ENCODE data around the gene NFE2L1. TPM values are rescaled to one million over a fixed set of nuclear protein-coding genes. Genes with fewer than 3 reads are reported as not detected.
A peak's percentile ranks its signal among the peaks of the same experiment; 100 is the strongest.

NFE2L1 gene
- polyA plus RNA-seq, 1 experiment: 251 TPM

- no peak overlapping the region for H3K4me3 ChIP-seq (ENCODE audit: low read depth, low read length)
- H3K27me3 ChIP-seq (ENCODE audit: control insufficient read depth, insufficient read depth, low read length): no peaks in the 10 kb centered on the region
- POLR2A ChIA-PET: no interaction called here
- DNase-seq (ENCODE audit: low read depth, low spot score): no peak
- no peak for TF ChIP-seq CTCF (IDR thresholded peaks at IDR 0.05; ENCODE audit: low read depth, low read length)
- H3K27ac ChIP-seq (ENCODE audit: low read depth, low read length): peak overlapping the region; percentile 83
- H3K9me3 ChIP-seq (ENCODE audit: control insufficient read depth, insufficient read depth, low read length): no peaks in the 10 kb centered on the region
- CTCF ChIA-PET: interaction anchor here (1.1 to 2.5 kb wide), 3 partner anchors 10 to 32 kb away, joined by 3 to 10 read pairs (median 6); no protein-coding TSS in a partner anchor
Measured at GRCh38 chr17:48056879-48057278, 8.7 kb downstream of the NFE2L1 start.

GRCh38 chr17:48057626-48058025 is 9.5 kb downstream of the NFE2L1 start:
- Histone ChIP-seq H3K4me3 (ENCODE audit: low read depth, low read length) (no peak overlapping the region), H3K27ac (ENCODE audit: low read depth, low read length) (no peak overlapping the region), H3K9me3 (ENCODE audit: control insufficient read depth, insufficient read depth, low read length) (no peaks in the 10 kb centered on the region), H3K27me3 (ENCODE audit: control insufficient read depth, insufficient read depth, low read length) (no peaks in the 10 kb centered on the region)
- DNase-seq (ENCODE audit: low read depth, low spot score): no peak
- TF ChIP-seq CTCF (IDR thresholded peaks at IDR 0.05; ENCODE audit: low read depth, low read length): no peak
- ChIA-PET POLR2A (interaction anchor here (1.9 kb wide), 1 partner anchor 9 kb away, joined by 6 read pairs; the partner anchor contains the start of gene NFE2L1), CTCF (interaction anchor here (1.1 kb wide), 1 partner anchor 31 kb away, joined by 4 read pairs; no protein-coding TSS in a partner anchor)

- no peaks in the 10 kb centered on the region for H3K27me3 ChIP-seq (ENCODE audit: control insufficient read depth, insufficient read depth, low read length)
- no peak overlapping the region for H3K4me3 ChIP-seq (ENCODE audit: low read depth, low read length)
- POLR2A ChIA-PET: interaction anchor here (1.9 kb wide), 1 partner anchor 10 kb away, joined by 6 read pairs; the partner anchor contains the start of gene NFE2L1
- DNase-seq (ENCODE audit: low read depth, low spot score): no peak
- no peaks in the 10 kb centered on the region for H3K9me3 ChIP-seq (ENCODE audit: control insufficient read depth, insufficient read depth, low read length)
- CTCF ChIA-PET: interaction anchor here (0.7 to 1.1 kb wide), 4 partner anchors 8 to 72 kb away, joined by 3 to 4 read pairs (median 3); no protein-coding TSS in a partner anchor
- no peak for TF ChIP-seq CTCF (IDR thresholded peaks at IDR 0.05; ENCODE audit: low read depth, low read length)
- H3K27ac ChIP-seq (ENCODE audit: low read depth, low read length): peak overlapping the region; percentile 31
Measured at GRCh38 chr17:48058393-48059124, 10.4 kb downstream of the NFE2L1 start.

GRCh38 chr17:48059125-48059668 is 11.0 kb downstream of the NFE2L1 start:
- TF ChIP-seq CTCF (IDR thresholded peaks at IDR 0.05; ENCODE audit: low read depth, low read length): no peak
- Histone ChIP-seq H3K27me3 (ENCODE audit: control insufficient read depth, insufficient read depth, low read length) (no peaks in the 10 kb centered on the region), H3K27ac (ENCODE audit: low read depth, low read length) (peak overlapping the region; percentile 47), H3K4me3 (ENCODE audit: low read depth, low read length) (no peak overlapping the region), H3K9me3 (ENCODE audit: control insufficient read depth, insufficient read depth, low read length) (no peaks in the 10 kb centered on the region)
- CTCF ChIA-PET: interaction anchor here (1.1 kb wide), 1 partner anchor 16 kb away, joined by 3 read pairs; no protein-coding TSS in a partner anchor
- DNase-seq (ENCODE audit: low read depth, low spot score): no peak
- POLR2A ChIA-PET: interaction anchor here (1.9 kb wide), 1 partner anchor 11 kb away, joined by 6 read pairs; the partner anchor contains the start of gene NFE2L1

GRCh38 chr17:48060249-48060648 is 12.1 kb downstream of the NFE2L1 start:
- no peak for DNase-seq (ENCODE audit: low read depth, low spot score)
- POLR2A ChIA-PET: interaction anchor here (1.8 kb wide), 1 partner anchor 12 kb away, joined by 5 read pairs; the partner anchor contains the start of gene NFE2L1
- Histone ChIP-seq H3K27ac (ENCODE audit: low read depth, low read length) (no peak overlapping the region), H3K9me3 (ENCODE audit: control insufficient read depth, insufficient read depth, low read length) (no peaks in the 10 kb centered on the region), H3K4me3 (ENCODE audit: low read depth, low read length) (no peak overlapping the region), H3K27me3 (ENCODE audit: control insufficient read depth, insufficient read depth, low read length) (no peaks in the 10 kb centered on the region)
- no peak for TF ChIP-seq CTCF (IDR thresholded peaks at IDR 0.05; ENCODE audit: low read depth, low read length)
- CTCF ChIA-PET: no interaction called here

All from AG04450 (cell line).